HepG2 (cell line): ENCODE data around the gene TUBG1. TPM values are rescaled to one million over a fixed set of nuclear protein-coding genes. Genes with fewer than 3 reads are reported as not detected.

Experiments used
- ARHGAP35 ChIP-seq: sonication (generic); formaldehyde crosslinking; IDR thresholded peaks from 2 replicates; pipeline ENCODE4 v1.9.0; 2022; ENCODE audit warnings: mild to moderate bottlenecking, inconsistent platforms, moderate library complexity, missing genetic modification reagents, borderline replicate concordance
- HBP1 ChIP-seq: IDR thresholded peaks from 2 replicates; pipeline ENCODE4 v1.6.1; 2016; ENCODE audit warnings: low read depth, control low read depth
- IKZF1 ChIP-seq: fragments of 450-650 bp; IDR thresholded peaks from 2 replicates; pipeline ENCODE4 v1.7.1; 2016
- MBNL3 ChIP-seq: fragments of 250-450 bp; sonication (Bioruptor Pico); conservative IDR thresholded peaks from 2 replicates; pipeline ENCODE4 v1.8.0; 2022; ENCODE audit warnings: mild to moderate bottlenecking, inconsistent platforms
- POLR2AphosphoS2 ChIP-seq: IDR thresholded peaks from 2 replicates; pipeline ENCODE4 v1.6.1; 2011; ENCODE audit warnings: low read depth, low read length, improper control_type of control experiment
- PRMT3 ChIP-seq: sonication (generic); formaldehyde crosslinking; IDR thresholded peaks from 2 replicates; pipeline ENCODE4 v1.8.1; 2022; ENCODE audit warnings: low read depth, mild to moderate bottlenecking, moderate library complexity, missing genetic modification reagents, borderline replicate concordance
- RFX5 ChIP-seq: IDR thresholded peaks from 2 replicates; pipeline ENCODE4 v1.6.1; 2011; ENCODE audit warnings: low read depth, low read length, improper control_type of control experiment
- SNAI1 ChIP-seq: sonication (generic); formaldehyde crosslinking; IDR thresholded peaks from 2 replicates; pipeline ENCODE4 v1.5.0; 2020; ENCODE audit warnings: mild to moderate bottlenecking, missing genetic modification reagents, borderline replicate concordance
- THAP7 ChIP-seq: sonication (generic); formaldehyde crosslinking; IDR thresholded peaks from 2 replicates; pipeline ENCODE4 v1.8.1; 2023; ENCODE audit warnings: mild to moderate bottlenecking, missing genetic modification reagents
- ZBTB25 ChIP-seq: IDR thresholded peaks from 2 replicates; pipeline ENCODE4 v1.6.1; 2018; ENCODE audit warnings: missing genetic modification reagents
- ZBTB34 ChIP-seq: sonication (generic); formaldehyde crosslinking; IDR thresholded peaks from 2 replicates; pipeline ENCODE4 v1.8.0; 2022; ENCODE audit warnings: mild to moderate bottlenecking, missing genetic modification reagents
- ZHX1 ChIP-seq: sonication (generic); formaldehyde crosslinking; IDR thresholded peaks from 2 replicates; pipeline ENCODE4 v1.8.1; 2022; ENCODE audit warnings: low read depth, mild to moderate bottlenecking, missing genetic modification reagents
- ZNF138 ChIP-seq: sonication (generic); formaldehyde crosslinking; IDR thresholded peaks from 2 replicates; pipeline ENCODE4 v1.5.0; 2020; ENCODE audit warnings: mild to moderate bottlenecking, low read depth, missing genetic modification reagents
- ZNF3 ChIP-seq: IDR thresholded peaks from 2 replicates; pipeline ENCODE4 v1.7.0; 2017; ENCODE audit warnings: inconsistent platforms
- ZNF432 ChIP-seq: sonication (generic); formaldehyde crosslinking; IDR thresholded peaks from 2 replicates; pipeline ENCODE4 v1.5.0; 2020; ENCODE audit warnings: missing genetic modification reagents, mild to moderate bottlenecking, borderline replicate concordance
- ZNF564 ChIP-seq: sonication (generic); formaldehyde crosslinking; IDR thresholded peaks from 2 replicates; pipeline ENCODE4 v1.8.1; 2023; ENCODE audit warnings: mild to moderate bottlenecking, missing genetic modification reagents
- ZNF7 ChIP-seq: IDR thresholded peaks from 2 replicates; pipeline ENCODE4 v1.6.1; 2016; ENCODE audit warnings: missing biosample characterization, missing genetic modification reagents
- ZNF75D ChIP-seq: sonication (generic); formaldehyde crosslinking; IDR thresholded peaks from 2 replicates; pipeline ENCODE4 v1.8.1; 2023; ENCODE audit warnings: missing genetic modification reagents, mild to moderate bottlenecking, borderline replicate concordance
- ZNF770 ChIP-seq: sonication (generic); formaldehyde crosslinking; IDR thresholded peaks from 2 replicates; pipeline ENCODE4 v1.5.0; 2020; ENCODE audit warnings: mild to moderate bottlenecking, missing genetic modification reagents
- ZNF816 ChIP-seq: sonication (generic); formaldehyde crosslinking; IDR thresholded peaks from 2 replicates; pipeline ENCODE4 v1.8.0; 2022; ENCODE audit warnings: missing genetic modification reagents, mild to moderate bottlenecking, borderline replicate concordance
- polyA plus RNA-seq, 8 experiments: library from polyadenylated mRNA; depleted of rRNA in 3 of 8; stranded (reverse) in 7 of 8; unstranded in 1 of 8; fragments of >200 nt; fragmentation: Illumina TruSeq in 4 of 8; extraction: Trizol in 4 of 8; gene quantifications; 2 replicates each; pipeline versions ENCODE4 v1.2.1 to v1.2.3, GENCODE V29; 2011 to 2016; ENCODE audit warnings: low read depth in 4 of 8, missing spikeins in 1 of 8, mixed read lengths in 1 of 8; ENCODE audit not compliant: insufficient read depth in 1 of 8
- total RNA-seq, 5 experiments: library from RNA; depleted of rRNA; stranded (reverse); fragments of >200 nt; fragmentation: Illumina TruSeq; extraction: Trizol; gene quantifications; 2 replicates each; pipeline ENCODE4 v1.2.3, GENCODE V29; 2016; ENCODE audit warnings: low read depth in 1 of 5

Gene TUBG1
- total and polyA plus RNA-seq, 2 of the 13 experiments (the other 11 are each of a cell fraction or from before 2014, with no cell fraction given) = 74.1 to 137 TPM

- TF ChIP-seq ZNF770 (CRISPR knock-in tag) = peak; percentile 64; the same call in 1 of the 2 replicates
- TF ChIP-seq ARHGAP35 = peak; percentile 28; the same call in 1 of the 2 replicates
- no peak for TF ChIP-seq RFX5
- peak; percentile 92 for TF ChIP-seq THAP7 (CRISPR knock-in tag)
- no peak; the same call in none of the 2 replicates for TF ChIP-seq ZHX1 (CRISPR knock-in tag)
- no peak for TF ChIP-seq ZNF816 (CRISPR knock-in tag)
- no peak for TF ChIP-seq IKZF1
- TF ChIP-seq ZNF564 (CRISPR knock-in tag) = no peak
- peak; percentile 95 for TF ChIP-seq ZBTB25
- TF ChIP-seq ZNF138 (CRISPR knock-in tag) = peak; percentile 41; the same call in 1 of the 2 replicates
- TF ChIP-seq HBP1 = no peak; the same call in 1 of the 2 replicates
- no peak for TF ChIP-seq ZNF3 (CRISPR knock-in tag)
- peak; percentile 87 for TF ChIP-seq POLR2AphosphoS2
- no peak for TF ChIP-seq ZNF432 (CRISPR knock-in tag)
- peak; percentile 86 for TF ChIP-seq ZBTB34 (CRISPR knock-in tag)
- TF ChIP-seq PRMT3 (CRISPR knock-in tag) = no peak
- no peak for TF ChIP-seq ZNF7 (CRISPR knock-in tag)
- TF ChIP-seq SNAI1 = peak; percentile 72; the same call in 1 of the 2 replicates
- no peak for TF ChIP-seq MBNL3 (CRISPR knock-in tag)
- no peak for TF ChIP-seq ZNF75D (CRISPR knock-in tag)
Observed at GRCh38 chr17:42566883-42567573, 42.5 kb upstream of the TUBG1 start, which contains the start of gene MLX (continued).
